ENCODE data around the gene CAPG. TPM values are rescaled to one million over a fixed set of nuclear protein-coding genes. Genes with fewer than 3 reads are reported as not detected.

CAPG gene
- total RNA-seq, 1 experiment from 2014 or later, result 202 TPM

GRCh38 chr2:85421260-85422071, 11.3 kb upstream of the CAPG start:
- H3K27ac ChIP-seq (ENCODE audit: low read length), result peak overlapping the region; percentile 99
- no TSS peak for BruUV-seq (replicated peaks)
- intact Hi-C loops (cut with micrococcal nuclease; ENCODE audit: unreplicated experiment) (loop anchor here (1.0 to 10.0 kb wide), 4 partner anchors 73 to 131 kb away; partner anchors contain the start of gene MAT2A), in situ Hi-C loops (cut with HindIII; ENCODE audit: low pct_unique_long_range_greater_than_20kb, low sequenced_read_pairs) (loop anchor here (25.0 kb wide), 1 partner anchor 116 kb away; the partner anchor contains the start of gene MAT2A)
- no peaks in the 10 kb centered on the region for H3K36me3 ChIP-seq (ENCODE audit: control insufficient read depth, insufficient read depth, low read length)
- ChIA-PET POLR2A (interaction anchor here (0.5 to 1.6 kb wide), 9 partner anchors 16 to 129 kb away, joined by 3 to 8 read pairs (median 4); partner anchors contain the start of gene MAT2A), CTCF (interaction anchor here (0.6 to 1.1 kb wide), 7 partner anchors 83 to 320 kb away, joined by 3 to 9 read pairs (median 4); partner anchors contain the start of gene GGCX)
- TF ChIP-seq CTCF (IDR thresholded peaks at IDR 0.05) (no peak), POLR2AphosphoS5 (IDR thresholded peaks at IDR 0.05; ENCODE audit: low read depth, low read length) (peak; percentile 82), SIN3A (IDR thresholded peaks at IDR 0.05; ENCODE audit: borderline replicate concordance, insufficient read depth, low read depth, low read length) (no peak), TCF7L2 (IDR thresholded peaks at IDR 0.05; ENCODE audit: low read depth, low read length) (peak; percentile 74)
- no peaks in the 10 kb centered on the region for H3K9me3 ChIP-seq (ENCODE audit: control insufficient read depth, insufficient read depth, low read depth, low read length)
- ATAC-seq (peak; percentile 77), DNase-seq (ENCODE audit: low read depth, low spot score) (peak; percentile 83)
- H3K4me1 ChIP-seq (ENCODE audit: control insufficient read depth, insufficient read depth, low read length), result peaks cover 41% of the 10 kb centered on the region
- H3K27me3 ChIP-seq (ENCODE audit: control insufficient read depth, insufficient read depth, low read length), result no peaks in the 10 kb centered on the region
- peak overlapping the region in 1 of 2 experiments; percentile 24; a peak in 2 of 4 replicates for H3K4me3 ChIP-seq (ENCODE audit: low read depth in 2 of 2, low read length in 2 of 2)

- peak overlapping the region; percentile 99 for H3K27ac ChIP-seq (ENCODE audit: low read length)
- POLR2A ChIA-PET, result interaction anchor here (0.5 to 2.4 kb wide), 12 partner anchors 17 to 181 kb away, joined by 3 to 13 read pairs (median 4); partner anchors contain the start of genes GGCX and MAT2A
- no peaks in the 10 kb centered on the region for H3K27me3 ChIP-seq (ENCODE audit: control insufficient read depth, insufficient read depth, low read length)
- BruUV-seq (replicated peaks), result no TSS peak
- no peaks in the 10 kb centered on the region for H3K9me3 ChIP-seq (ENCODE audit: control insufficient read depth, insufficient read depth, low read depth, low read length)
- CTCF ChIA-PET, result interaction anchor here (0.6 to 2.3 kb wide), 9 partner anchors 83 to 321 kb away, joined by 3 to 13 read pairs (median 4); partner anchors contain the start of genes GGCX and MAT2A
- no peaks in the 10 kb centered on the region for H3K36me3 ChIP-seq (ENCODE audit: control insufficient read depth, insufficient read depth, low read length)
- ATAC-seq (peak; percentile 76), DNase-seq (ENCODE audit: low read depth, low spot score) (peak; percentile 81)
- intact Hi-C loops (cut with micrococcal nuclease; ENCODE audit: unreplicated experiment) (loop anchor here (1.0 to 10.0 kb wide), 4 partner anchors 74 to 132 kb away; partner anchors contain the start of gene MAT2A), in situ Hi-C loops (cut with HindIII; ENCODE audit: low pct_unique_long_range_greater_than_20kb, low sequenced_read_pairs) (loop anchor here (25.0 kb wide), 1 partner anchor 117 kb away; the partner anchor contains the start of gene MAT2A)
- peaks cover 41% of the 10 kb centered on the region for H3K4me1 ChIP-seq (ENCODE audit: control insufficient read depth, insufficient read depth, low read length)
- H3K4me3 ChIP-seq (ENCODE audit: low read depth in 2 of 2, low read length in 2 of 2), result peak overlapping the region in 1 of 2 experiments; percentile 26; a peak in 2 of 4 replicates
- TF ChIP-seq TCF7L2 (IDR thresholded peaks at IDR 0.05; ENCODE audit: low read depth, low read length) (no peak), SIN3A (IDR thresholded peaks at IDR 0.05; ENCODE audit: borderline replicate concordance, insufficient read depth, low read depth, low read length) (0 out of 2 replicates have a peak, but pooled peaks have one; percentile 29), REST (IDR thresholded peaks at IDR 0.05; ENCODE audit: insufficient read depth in 1 of 2, low read depth in 2 of 2, low read length in 1 of 2) (peak in 1 of 2 experiments; percentile 13; a peak in 1 of 4 replicates), POLR2AphosphoS5 (IDR thresholded peaks at IDR 0.05; ENCODE audit: low read depth, low read length) (no peak), CTCF (IDR thresholded peaks at IDR 0.05) (peak; percentile 98)
These were observed 10.5 kb upstream of the CAPG start for GRCh38 chr2:85420536-85421259.

Data from Panc1 (cell line).